ENCODE results near the gene SYT1.

The SYT1 gene

DNA sequence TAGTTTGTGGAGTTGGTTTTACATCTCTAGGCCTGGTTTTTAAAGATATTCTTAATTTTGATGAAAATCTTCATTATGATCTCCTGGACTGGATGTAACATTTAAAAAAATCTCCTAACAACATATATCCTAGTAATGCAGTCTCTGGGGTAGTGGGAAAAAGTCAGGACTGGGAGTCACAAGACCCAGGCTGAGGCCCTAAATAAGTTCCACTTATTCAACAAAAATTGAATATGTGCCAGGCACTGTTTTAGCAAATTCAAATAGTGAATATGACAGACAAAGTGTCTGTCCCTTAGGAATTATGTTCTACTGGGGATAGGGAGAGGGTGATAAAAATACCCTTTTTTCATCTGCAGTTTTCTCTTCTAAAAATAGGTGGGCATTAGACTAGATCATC is 577.8 kb downstream of the SYT1 start:
- ChIA-PET CTCF (no interaction called here), POLR2A (interaction anchor here (0.5 kb wide), 1 partner anchor 1058 kb away, joined by 3 read pairs; no protein-coding TSS in a partner anchor)
- Histone ChIP-seq H3K36me3 (ENCODE audit: control insufficient read depth in 2 of 2, insufficient read depth in 1 of 2, low read length in 2 of 2) (peaks cover 0 to 5% of the 10 kb centered on the region in 2 experiments; a peak in 1 of 3 replicates), H3K27ac (ENCODE audit: extremely low read depth, low read depth, low read length) (no peak overlapping the region), H3K4me3 (ENCODE audit: low read depth, low read length) (no peak overlapping the region), H3K4me1 (ENCODE audit: control insufficient read depth, insufficient read depth, low read length) (no peaks in the 10 kb centered on the region), H3K9me3 (ENCODE audit: control insufficient read depth, insufficient read depth, low read depth, low read length) (no peaks in the 10 kb centered on the region)
- TF ChIP-seq, protein P1, sequence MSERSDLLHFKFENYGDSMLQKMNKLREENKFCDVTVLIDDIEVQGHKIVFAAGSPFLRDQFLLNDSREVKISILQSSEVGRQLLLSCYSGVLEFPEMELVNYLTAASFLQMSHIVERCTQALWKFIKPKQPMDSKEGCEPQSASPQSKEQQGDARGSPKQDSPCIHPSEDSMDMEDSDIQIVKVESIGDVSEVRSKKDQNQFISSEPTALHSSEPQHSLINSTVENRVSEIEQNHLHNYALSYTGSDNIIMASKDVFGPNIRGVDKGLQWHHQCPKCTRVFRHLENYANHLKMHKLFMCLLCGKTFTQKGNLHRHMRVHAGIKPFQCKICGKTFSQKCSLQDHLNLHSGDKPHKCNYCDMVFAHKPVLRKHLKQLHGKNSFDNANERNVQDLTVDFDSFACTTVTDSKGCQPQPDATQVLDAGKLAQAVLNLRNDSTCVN (tag by site-specific recombination; optimal IDR thresholded peaks at IDR 0.05) = no peak
- TF ChIP-seq GLI2 (tag by site-specific recombination; IDR thresholded peaks at IDR 0.05; ENCODE audit: borderline replicate concordance, low read depth) (no peak), ZNF175 (tag by site-specific recombination; IDR thresholded peaks at IDR 0.05) (no peak), FEZF1 (tag by site-specific recombination; IDR thresholded peaks at IDR 0.05) (no peak), ZNF302 (tag by site-specific recombination; IDR thresholded peaks at IDR 0.05; ENCODE audit: low read depth) (no peak), ZFHX2 (tag by site-specific recombination; conservative IDR thresholded peaks at IDR 0.05) (no peak), SP7 (tag by site-specific recombination; IDR thresholded peaks at IDR 0.05) (no peak), ZNF571 (tag by site-specific recombination; IDR thresholded peaks at IDR 0.05) (no peak)
- TF ChIP-seq, protein P2, sequence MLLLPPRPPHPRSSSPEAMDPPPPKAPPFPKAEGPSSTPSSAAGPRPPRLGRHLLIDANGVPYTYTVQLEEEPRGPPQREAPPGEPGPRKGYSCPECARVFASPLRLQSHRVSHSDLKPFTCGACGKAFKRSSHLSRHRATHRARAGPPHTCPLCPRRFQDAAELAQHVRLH (tag by site-specific recombination; IDR thresholded peaks at IDR 0.05) = no peak
- TF ChIP-seq, protein P3, sequence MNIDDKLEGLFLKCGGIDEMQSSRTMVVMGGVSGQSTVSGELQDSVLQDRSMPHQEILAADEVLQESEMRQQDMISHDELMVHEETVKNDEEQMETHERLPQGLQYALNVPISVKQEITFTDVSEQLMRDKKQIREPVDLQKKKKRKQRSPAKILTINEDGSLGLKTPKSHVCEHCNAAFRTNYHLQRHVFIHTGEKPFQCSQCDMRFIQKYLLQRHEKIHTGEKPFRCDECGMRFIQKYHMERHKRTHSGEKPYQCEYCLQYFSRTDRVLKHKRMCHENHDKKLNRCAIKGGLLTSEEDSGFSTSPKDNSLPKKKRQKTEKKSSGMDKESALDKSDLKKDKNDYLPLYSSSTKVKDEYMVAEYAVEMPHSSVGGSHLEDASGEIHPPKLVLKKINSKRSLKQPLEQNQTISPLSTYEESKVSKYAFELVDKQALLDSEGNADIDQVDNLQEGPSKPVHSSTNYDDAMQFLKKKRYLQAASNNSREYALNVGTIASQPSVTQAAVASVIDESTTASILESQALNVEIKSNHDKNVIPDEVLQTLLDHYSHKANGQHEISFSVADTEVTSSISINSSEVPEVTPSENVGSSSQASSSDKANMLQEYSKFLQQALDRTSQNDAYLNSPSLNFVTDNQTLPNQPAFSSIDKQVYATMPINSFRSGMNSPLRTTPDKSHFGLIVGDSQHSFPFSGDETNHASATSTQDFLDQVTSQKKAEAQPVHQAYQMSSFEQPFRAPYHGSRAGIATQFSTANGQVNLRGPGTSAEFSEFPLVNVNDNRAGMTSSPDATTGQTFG (tag by site-specific recombination; IDR thresholded peaks at IDR 0.05; ENCODE audit: borderline replicate concordance) = no peak
- TF ChIP-seq, protein P4, sequence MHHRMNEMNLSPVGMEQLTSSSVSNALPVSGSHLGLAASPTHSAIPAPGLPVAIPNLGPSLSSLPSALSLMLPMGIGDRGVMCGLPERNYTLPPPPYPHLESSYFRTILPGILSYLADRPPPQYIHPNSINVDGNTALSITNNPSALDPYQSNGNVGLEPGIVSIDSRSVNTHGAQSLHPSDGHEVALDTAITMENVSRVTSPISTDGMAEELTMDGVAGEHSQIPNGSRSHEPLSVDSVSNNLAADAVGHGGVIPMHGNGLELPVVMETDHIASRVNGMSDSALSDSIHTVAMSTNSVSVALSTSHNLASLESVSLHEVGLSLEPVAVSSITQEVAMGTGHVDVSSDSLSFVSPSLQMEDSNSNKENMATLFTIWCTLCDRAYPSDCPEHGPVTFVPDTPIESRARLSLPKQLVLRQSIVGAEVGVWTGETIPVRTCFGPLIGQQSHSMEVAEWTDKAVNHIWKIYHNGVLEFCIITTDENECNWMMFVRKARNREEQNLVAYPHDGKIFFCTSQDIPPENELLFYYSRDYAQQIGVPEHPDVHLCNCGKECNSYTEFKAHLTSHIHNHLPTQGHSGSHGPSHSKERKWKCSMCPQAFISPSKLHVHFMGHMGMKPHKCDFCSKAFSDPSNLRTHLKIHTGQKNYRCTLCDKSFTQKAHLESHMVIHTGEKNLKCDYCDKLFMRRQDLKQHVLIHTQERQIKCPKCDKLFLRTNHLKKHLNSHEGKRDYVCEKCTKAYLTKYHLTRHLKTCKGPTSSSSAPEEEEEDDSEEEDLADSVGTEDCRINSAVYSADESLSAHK (tag by site-specific recombination; IDR thresholded peaks at IDR 0.05) = no peak
- TF ChIP-seq, protein P5, sequence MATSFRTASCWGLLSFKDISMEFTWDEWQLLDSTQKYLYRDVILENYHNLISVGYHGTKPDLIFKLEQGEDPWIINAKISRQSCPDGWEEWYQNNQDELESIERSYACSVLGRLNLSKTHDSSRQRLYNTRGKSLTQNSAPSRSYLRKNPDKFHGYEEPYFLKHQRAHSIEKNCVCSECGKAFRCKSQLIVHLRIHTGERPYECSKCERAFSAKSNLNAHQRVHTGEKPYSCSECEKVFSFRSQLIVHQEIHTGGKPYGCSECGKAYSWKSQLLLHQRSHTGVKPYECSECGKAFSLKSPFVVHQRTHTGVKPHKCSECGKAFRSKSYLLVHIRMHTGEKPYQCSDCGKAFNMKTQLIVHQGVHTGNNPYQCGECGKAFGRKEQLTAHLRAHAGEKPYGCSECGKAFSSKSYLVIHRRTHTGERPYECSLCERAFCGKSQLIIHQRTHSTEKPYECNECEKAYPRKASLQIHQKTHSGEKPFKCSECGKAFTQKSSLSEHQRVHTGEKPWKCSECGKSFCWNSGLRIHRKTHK (tag by site-specific recombination; IDR thresholded peaks at IDR 0.05) = no peak

DNA sequence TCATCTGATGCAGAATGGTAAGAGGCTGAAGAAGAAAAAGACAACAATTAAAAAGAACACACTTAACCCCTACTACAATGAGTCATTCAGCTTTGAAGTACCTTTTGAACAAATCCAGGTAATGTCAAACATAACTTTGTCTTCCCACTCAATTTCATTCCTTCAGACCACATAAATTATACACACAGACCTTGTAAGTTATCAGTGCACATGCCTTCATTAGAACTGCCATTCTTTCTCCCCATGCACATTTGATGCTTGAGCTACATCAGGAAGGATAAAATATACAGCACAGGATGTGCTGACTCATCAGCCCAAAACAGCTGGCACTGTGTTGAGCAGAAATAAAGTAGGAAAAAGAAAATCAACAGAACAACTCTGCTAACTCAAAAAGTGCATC is 579.5 kb downstream of the SYT1 start:
- TF ChIP-seq, protein P6, sequence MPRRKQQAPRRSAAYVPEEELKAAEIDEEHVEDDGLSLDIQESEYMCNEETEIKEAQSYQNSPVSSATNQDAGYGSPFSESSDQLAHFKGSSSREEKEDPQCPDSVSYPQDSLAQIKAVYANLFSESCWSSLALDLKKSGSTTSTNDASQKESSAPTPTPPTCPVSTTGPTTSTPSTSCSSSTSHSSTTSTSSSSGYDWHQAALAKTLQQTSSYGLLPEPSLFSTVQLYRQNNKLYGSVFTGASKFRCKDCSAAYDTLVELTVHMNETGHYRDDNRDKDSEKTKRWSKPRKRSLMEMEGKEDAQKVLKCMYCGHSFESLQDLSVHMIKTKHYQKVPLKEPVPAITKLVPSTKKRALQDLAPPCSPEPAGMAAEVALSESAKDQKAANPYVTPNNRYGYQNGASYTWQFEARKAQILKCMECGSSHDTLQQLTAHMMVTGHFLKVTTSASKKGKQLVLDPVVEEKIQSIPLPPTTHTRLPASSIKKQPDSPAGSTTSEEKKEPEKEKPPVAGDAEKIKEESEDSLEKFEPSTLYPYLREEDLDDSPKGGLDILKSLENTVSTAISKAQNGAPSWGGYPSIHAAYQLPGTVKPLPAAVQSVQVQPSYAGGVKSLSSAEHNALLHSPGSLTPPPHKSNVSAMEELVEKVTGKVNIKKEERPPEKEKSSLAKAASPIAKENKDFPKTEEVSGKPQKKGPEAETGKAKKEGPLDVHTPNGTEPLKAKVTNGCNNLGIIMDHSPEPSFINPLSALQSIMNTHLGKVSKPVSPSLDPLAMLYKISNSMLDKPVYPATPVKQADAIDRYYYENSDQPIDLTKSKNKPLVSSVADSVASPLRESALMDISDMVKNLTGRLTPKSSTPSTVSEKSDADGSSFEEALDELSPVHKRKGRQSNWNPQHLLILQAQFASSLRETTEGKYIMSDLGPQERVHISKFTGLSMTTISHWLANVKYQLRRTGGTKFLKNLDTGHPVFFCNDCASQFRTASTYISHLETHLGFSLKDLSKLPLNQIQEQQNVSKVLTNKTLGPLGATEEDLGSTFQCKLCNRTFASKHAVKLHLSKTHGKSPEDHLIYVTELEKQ (tag by site-specific recombination; IDR thresholded peaks at IDR 0.05; ENCODE audit: borderline replicate concordance) = no peak
- TF ChIP-seq, protein P7, sequence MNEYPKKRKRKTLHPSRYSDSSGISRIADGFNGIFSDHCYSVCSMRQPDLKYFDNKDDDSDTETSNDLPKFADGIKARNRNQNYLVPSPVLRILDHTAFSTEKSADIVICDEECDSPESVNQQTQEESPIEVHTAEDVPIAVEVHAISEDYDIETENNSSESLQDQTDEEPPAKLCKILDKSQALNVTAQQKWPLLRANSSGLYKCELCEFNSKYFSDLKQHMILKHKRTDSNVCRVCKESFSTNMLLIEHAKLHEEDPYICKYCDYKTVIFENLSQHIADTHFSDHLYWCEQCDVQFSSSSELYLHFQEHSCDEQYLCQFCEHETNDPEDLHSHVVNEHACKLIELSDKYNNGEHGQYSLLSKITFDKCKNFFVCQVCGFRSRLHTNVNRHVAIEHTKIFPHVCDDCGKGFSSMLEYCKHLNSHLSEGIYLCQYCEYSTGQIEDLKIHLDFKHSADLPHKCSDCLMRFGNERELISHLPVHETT (tag by site-specific recombination; IDR thresholded peaks at IDR 0.05) = no peak
- TF ChIP-seq ZBTB20 (tag by site-specific recombination; IDR thresholded peaks at IDR 0.05) = no peak
- CTCF ChIA-PET = interaction anchor here (2.0 kb wide), 1 partner anchor 11 kb away, joined by 4 read pairs; no protein-coding TSS in a partner anchor
- peaks cover 0 to 5% of the 10 kb centered on the region in 2 experiments; a peak in 1 of 3 replicates for H3K36me3 ChIP-seq (ENCODE audit: control insufficient read depth in 2 of 2, insufficient read depth in 1 of 2, low read length in 2 of 2)

More for the DNA sequence above, 579.5 kb downstream of the SYT1 start:
- POLR2A ChIA-PET = no interaction called here
- H3K9me3 ChIP-seq (ENCODE audit: control insufficient read depth, insufficient read depth, low read depth, low read length) = no peaks in the 10 kb centered on the region
- no peak overlapping the region for H3K4me3 ChIP-seq (ENCODE audit: low read depth, low read length)
- H3K27ac ChIP-seq (ENCODE audit: extremely low read depth, low read depth, low read length) = no peak overlapping the region
- no peaks in the 10 kb centered on the region for H3K4me1 ChIP-seq (ENCODE audit: control insufficient read depth, insufficient read depth, low read length)

Data from HEK293 (cell line).